HG02884 (cell line): ENCODE measurements around the gene HDGFL2.

ENCODE experiments used
- ATAC-seq: cut with Tn5 transposase; IDR thresholded peaks from one replicate; pipeline ENCODE4 v1.9.1; 2021; ENCODE audit warnings: mild to moderate bottlenecking, moderate library complexity; ENCODE audit not compliant: unreplicated experiment

The HDGFL2 gene

DNA sequence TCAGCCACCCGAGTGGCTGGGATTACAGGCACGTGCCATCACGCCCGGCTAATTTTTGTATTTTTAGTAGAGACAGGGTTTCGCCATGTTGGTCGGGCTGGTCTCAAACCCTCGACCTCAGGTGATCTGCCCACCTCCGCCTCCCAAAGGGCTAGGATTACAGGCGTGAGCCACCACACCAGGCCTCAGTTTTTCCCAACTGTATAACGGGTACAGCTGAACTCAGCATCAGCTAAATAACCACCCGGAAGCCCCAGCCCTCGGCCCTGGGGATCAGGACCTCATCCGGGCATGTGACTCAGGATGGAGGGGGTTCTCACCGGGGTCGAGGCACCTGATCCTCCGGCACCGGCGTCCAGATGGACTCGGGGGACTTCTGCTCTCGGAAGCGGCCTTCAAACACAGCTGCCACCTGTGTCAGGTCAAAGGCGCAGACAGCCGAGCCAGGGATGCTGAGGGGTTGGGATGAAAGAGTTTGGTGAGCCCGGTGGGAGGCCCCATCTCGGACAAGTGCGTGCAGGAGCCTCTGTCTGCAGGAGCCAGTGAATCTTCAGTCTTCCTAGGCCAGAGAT lies 78.5 kb downstream of the HDGFL2 start:
- no peak for ATAC-seq
